ENCODE data around the gene VPS13C. TPM values are rescaled to one million over a fixed set of nuclear protein-coding genes. Genes with fewer than 3 reads are reported as not detected.

The VPS13C gene
- total and polyA plus RNA-seq, 2 donors (not counting 1 experiment from before 2014, with no cell fraction given) = 40.0 to 236 TPM

DNA sequence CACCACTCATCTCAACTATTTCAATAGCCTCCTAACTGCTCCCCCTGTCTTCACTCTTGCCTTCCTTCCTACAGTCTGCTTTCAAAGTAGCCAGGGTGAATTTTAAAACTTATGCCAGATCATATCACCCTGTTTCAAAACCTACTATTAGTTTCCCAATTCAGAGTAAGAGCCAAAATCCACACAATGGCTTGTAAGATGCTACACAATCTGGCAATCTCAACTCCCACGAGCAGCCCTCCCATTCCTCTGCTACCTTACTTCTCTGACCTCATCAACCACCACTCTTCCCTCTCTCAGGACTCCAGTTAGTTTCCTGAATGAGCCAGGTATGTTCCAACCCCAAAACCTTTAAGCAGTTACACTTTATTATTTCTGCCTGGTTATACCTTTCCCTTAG, 62.5 kb downstream of the VPS13C start:
- Mint-ChIP-seq H3K27me3 (no peaks in the 10 kb centered on the region), H3K9me3 (ENCODE audit: insufficient read depth) (no peaks in the 10 kb centered on the region), H3K4me1 (no peaks in the 10 kb centered on the region), H3K4me3 (no peak overlapping the region), H3K27ac (no peak overlapping the region)
- Histone ChIP-seq H4K20me1 (ENCODE audit: control insufficient read depth, insufficient read depth, low read length, poor library complexity, severe bottlenecking) (no peaks in the 10 kb centered on the region), H3K9ac (ENCODE audit: low read length) (no peak overlapping the region), H3K9me3 (ENCODE audit: control extremely low read depth in 1 of 3, control insufficient read depth in 2 of 3, insufficient read depth in 1 of 3, low read length in 2 of 3) (no peaks in the 10 kb centered on the region), H2AFZ (ENCODE audit: insufficient read depth, low read depth, low read length, poor library complexity, severe bottlenecking) (no peak overlapping the region), H3K27me3 (replicated peaks in 1 of 4; ENCODE audit: control extremely low read depth in 1 of 4, control insufficient read depth in 3 of 4, insufficient read depth in 4 of 4, low read length in 3 of 4) (no peaks in the 10 kb centered on the region), H3K4me2 (replicated peaks; ENCODE audit: low read depth, low read length, poor library complexity, severe bottlenecking) (no peak overlapping the region), H3K4me3 (ENCODE audit: control extremely low read depth in 1 of 5, extremely low read depth in 1 of 5, insufficient read depth in 1 of 5, low read depth in 2 of 5, low read length in 4 of 5) (no peak overlapping the region), H3K79me2 (ENCODE audit: control insufficient read depth, insufficient read depth, low read length) (no peaks in the 10 kb centered on the region), H3K27ac (ENCODE audit: low read length in 2 of 2) (no peak overlapping the region), H3K36me3 (replicated peaks in 1 of 2; ENCODE audit: control extremely low read depth in 1 of 2, control insufficient read depth in 1 of 2, extremely low read depth in 1 of 2, insufficient read depth in 2 of 2, low read length in 1 of 2) (peaks cover 11 to 30% of the 10 kb centered on the region in 2 experiments), H3K4me1 (ENCODE audit: control insufficient read depth in 2 of 2, insufficient read depth in 2 of 2, low read length in 2 of 2) (no peaks in the 10 kb centered on the region)
- ChIA-PET CTCF (no interaction called here), POLR2A (no interaction called here)
- intact Hi-C loops (cut with micrococcal nuclease) = no loop called here
- ATAC-seq (ENCODE audit: low read depth) = no peak
- 100% methylated on average over 1 of the region's 1 CpG for WGBS (ENCODE audit: insufficient coverage)
- DNase-seq = no peak
- TF ChIP-seq, protein P1, sequence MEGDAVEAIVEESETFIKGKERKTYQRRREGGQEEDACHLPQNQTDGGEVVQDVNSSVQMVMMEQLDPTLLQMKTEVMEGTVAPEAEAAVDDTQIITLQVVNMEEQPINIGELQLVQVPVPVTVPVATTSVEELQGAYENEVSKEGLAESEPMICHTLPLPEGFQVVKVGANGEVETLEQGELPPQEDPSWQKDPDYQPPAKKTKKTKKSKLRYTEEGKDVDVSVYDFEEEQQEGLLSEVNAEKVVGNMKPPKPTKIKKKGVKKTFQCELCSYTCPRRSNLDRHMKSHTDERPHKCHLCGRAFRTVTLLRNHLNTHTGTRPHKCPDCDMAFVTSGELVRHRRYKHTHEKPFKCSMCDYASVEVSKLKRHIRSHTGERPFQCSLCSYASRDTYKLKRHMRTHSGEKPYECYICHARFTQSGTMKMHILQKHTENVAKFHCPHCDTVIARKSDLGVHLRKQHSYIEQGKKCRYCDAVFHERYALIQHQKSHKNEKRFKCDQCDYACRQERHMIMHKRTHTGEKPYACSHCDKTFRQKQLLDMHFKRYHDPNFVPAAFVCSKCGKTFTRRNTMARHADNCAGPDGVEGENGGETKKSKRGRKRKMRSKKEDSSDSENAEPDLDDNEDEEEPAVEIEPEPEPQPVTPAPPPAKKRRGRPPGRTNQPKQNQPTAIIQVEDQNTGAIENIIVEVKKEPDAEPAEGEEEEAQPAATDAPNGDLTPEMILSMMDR (IDR thresholded peaks at IDR 0.05) = no peak
- no peak for TF ChIP-seq EZH2 (IDR thresholded peaks at IDR 0.05; ENCODE audit: borderline replicate concordance, insufficient read depth, low read depth, low read length, poor library complexity, severe bottlenecking)

DNA sequence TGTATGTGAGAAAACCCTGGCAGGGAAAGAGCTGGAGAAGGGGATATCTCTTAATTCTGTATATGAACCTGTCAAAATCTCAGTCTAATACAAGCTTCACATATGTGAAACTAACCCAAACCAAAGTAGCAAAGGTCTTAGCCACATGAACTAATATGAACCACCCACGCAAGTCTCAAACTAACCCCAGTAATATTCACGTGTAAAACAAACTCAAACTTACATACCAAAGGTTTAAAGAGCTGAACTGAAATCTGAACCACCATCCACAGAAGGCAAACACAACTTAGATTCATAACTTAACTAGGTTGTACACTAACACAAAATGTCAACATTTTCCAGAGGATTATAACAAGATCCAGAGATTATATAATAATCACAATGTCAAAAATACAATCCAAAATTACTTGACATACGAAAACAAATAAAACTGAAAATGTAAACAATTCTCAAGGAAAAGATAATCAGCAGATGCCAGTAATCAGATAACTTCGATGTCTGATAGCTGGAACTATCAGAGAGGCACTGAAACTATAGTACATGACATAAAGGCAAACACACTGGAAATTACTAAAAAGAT, 64.1 kb downstream of the VPS13C start:
- Histone ChIP-seq H3K9ac (ENCODE audit: low read length) (no peak overlapping the region), H3K4me1 (ENCODE audit: control insufficient read depth in 2 of 2, insufficient read depth in 2 of 2, low read length in 2 of 2) (no peaks in the 10 kb centered on the region), H3K27me3 (replicated peaks in 1 of 4; ENCODE audit: control extremely low read depth in 1 of 4, control insufficient read depth in 3 of 4, insufficient read depth in 4 of 4, low read length in 3 of 4) (no peaks in the 10 kb centered on the region), H2AFZ (ENCODE audit: insufficient read depth, low read depth, low read length, poor library complexity, severe bottlenecking) (no peak overlapping the region), H3K36me3 (replicated peaks in 1 of 2; ENCODE audit: control extremely low read depth in 1 of 2, control insufficient read depth in 1 of 2, extremely low read depth in 1 of 2, insufficient read depth in 2 of 2, low read length in 1 of 2) (peaks cover 12 to 36% of the 10 kb centered on the region in 2 experiments), H3K4me2 (replicated peaks; ENCODE audit: low read depth, low read length, poor library complexity, severe bottlenecking) (no peak overlapping the region), H3K4me3 (ENCODE audit: control extremely low read depth in 1 of 5, extremely low read depth in 1 of 5, insufficient read depth in 1 of 5, low read depth in 2 of 5, low read length in 4 of 5) (no peak overlapping the region), H3K9me3 (ENCODE audit: control extremely low read depth in 1 of 3, control insufficient read depth in 2 of 3, insufficient read depth in 1 of 3, low read length in 2 of 3) (no peaks in the 10 kb centered on the region), H4K20me1 (ENCODE audit: control insufficient read depth, insufficient read depth, low read length, poor library complexity, severe bottlenecking) (no peaks in the 10 kb centered on the region), H3K79me2 (ENCODE audit: control insufficient read depth, insufficient read depth, low read length) (no peaks in the 10 kb centered on the region), H3K27ac (ENCODE audit: low read length in 2 of 2) (no peak overlapping the region)
- DNase-seq = no peak
- TF ChIP-seq, protein P1 (IDR thresholded peaks at IDR 0.05) = no peak
- TF ChIP-seq EZH2 (IDR thresholded peaks at IDR 0.05; ENCODE audit: borderline replicate concordance, insufficient read depth, low read depth, low read length, poor library complexity, severe bottlenecking) = no peak
- Mint-ChIP-seq H3K4me1 (no peaks in the 10 kb centered on the region), H3K27ac (peak overlapping the region; percentile 47), H3K27me3 (no peaks in the 10 kb centered on the region), H3K9me3 (ENCODE audit: insufficient read depth) (no peaks in the 10 kb centered on the region), H3K4me3 (no peak overlapping the region)
- intact Hi-C loops (cut with micrococcal nuclease) = no loop called here
- POLR2A ChIA-PET = no interaction called here
- CTCF ChIA-PET = interaction anchor here (1.1 kb wide), 1 partner anchor 11 kb away, joined by 3 read pairs; no protein-coding TSS in a partner anchor
- WGBS (ENCODE audit: insufficient coverage) = 96% methylated on average over 3 of the region's 4 CpGs
- ATAC-seq (ENCODE audit: low read depth) = no peak
